Kidney (tissue), 14 donors: ENCODE results near the gene SIX3. TPM values are rescaled to one million over a fixed set of nuclear protein-coding genes. Genes with fewer than 3 reads are reported as not detected.

Experiments
- DNase-seq, 5 donors: peaks; one replicate each; pipeline ENCODE4 v3.0.0-alpha.2; 2013 to 2020
- FAIRE-seq: peaks from 2 replicates; lab custom pipeline; 2012; peaks lifted over from hg19 to GRCh38; lab: Jason Lieb, UNC
- H3K27ac ChIP-seq, 2 donors: one replicate each; pipeline ENCODE4 v1.7.0; 2013; ENCODE audit warnings: low read depth in 2 of 2, low read length in 2 of 2, inconsistent platforms in 1 of 2
- H3K27me3 ChIP-seq: one replicate; pipeline ENCODE4 v1.7.1; 2013; ENCODE audit warnings: low read length, inconsistent platforms; ENCODE audit not compliant: control insufficient read depth, insufficient read depth
- H3K36me3 ChIP-seq, 3 donors: one replicate each; pipeline versions ENCODE4 v1.7.0 to v1.7.1; 2013; ENCODE audit warnings: low read length in 3 of 3, control low read depth in 1 of 3, inconsistent platforms in 1 of 3; ENCODE audit not compliant: insufficient read depth in 3 of 3, control insufficient read depth in 2 of 3
- H3K4me1 ChIP-seq, 3 donors: one replicate each; pipeline versions ENCODE4 v1.7.0 to v1.7.1; 2013; ENCODE audit warnings: low read length in 3 of 3, inconsistent platforms in 1 of 3, low read depth in 1 of 3; ENCODE audit not compliant: control insufficient read depth in 2 of 3, insufficient read depth in 2 of 3
- H3K4me3 ChIP-seq, 3 donors: one replicate each; pipeline versions ENCODE4 v1.7.0 to v1.8.1; 2013; ENCODE audit warnings: low read length in 3 of 3, control low read depth in 1 of 3, inconsistent platforms in 1 of 3
- H3K9ac ChIP-seq, 3 donors: one replicate each; pipeline versions ENCODE4 v1.7.0 to v1.7.1; 2013; ENCODE audit warnings: low read length in 3 of 3, control low read depth in 1 of 3, inconsistent platforms in 1 of 3
- H3K9me3 ChIP-seq, 3 donors: one replicate each; pipeline versions ENCODE4 v1.7.0 to v1.7.1; 2013; ENCODE audit warnings: low read length in 3 of 3, control low read depth in 1 of 3, inconsistent platforms in 1 of 3; ENCODE audit not compliant: control insufficient read depth in 2 of 3, insufficient read depth in 1 of 3
- CTCF ChIP-seq: IDR thresholded peaks from 3 replicates; pipeline ENCODE4 v1.5.1; 2012; ENCODE audit warnings: mild to moderate bottlenecking, moderate library complexity, borderline replicate concordance; ENCODE audit not compliant: insufficient read depth; ENCODE audit errors: extremely low read depth
- intact Hi-C: fragments of 100-400 bp; cut with DNase I; formaldehyde crosslinking; loops from one replicate; pipeline ENCODE4 v1.11.1; 2022
- polyA plus RNA-seq: library from polyadenylated mRNA; stranded (reverse); fragments of 350-450 nt; fragmentation: Illumina TruSeq; extraction: RNeasy Lipid Tissue Mini Kit (QIAGEN cat#74804); gene quantifications from one replicate; pipeline ENCODE4 v1.2.3, GENCODE V29; 2014; ENCODE audit warnings: low read depth, low replicate concordance; ENCODE audit not compliant: insufficient read depth
- total RNA-seq: library from RNA; stranded (reverse); fragmentation: NEBNext Ultra II Directional; extraction: Animal tissue kit (Norgen Biotek cat#: 25700); gene quantifications from one replicate; pipeline ENCODE4 v1.2.1, GENCODE V29; 2021
- donor health status: control.
- donor health status: control.
- donor health status: control.
- donor health status: control.
- donor health status: control.
- donor health status: DM: yes; HTN: yes; CAD: no.
- donor health status: Normal renal cell carcinoma (clear cell type).

Gene SIX3
- total and polyA plus RNA-seq, 2 donors from 2014 or later, result 0.16 to 0.19 TPM

DNA sequence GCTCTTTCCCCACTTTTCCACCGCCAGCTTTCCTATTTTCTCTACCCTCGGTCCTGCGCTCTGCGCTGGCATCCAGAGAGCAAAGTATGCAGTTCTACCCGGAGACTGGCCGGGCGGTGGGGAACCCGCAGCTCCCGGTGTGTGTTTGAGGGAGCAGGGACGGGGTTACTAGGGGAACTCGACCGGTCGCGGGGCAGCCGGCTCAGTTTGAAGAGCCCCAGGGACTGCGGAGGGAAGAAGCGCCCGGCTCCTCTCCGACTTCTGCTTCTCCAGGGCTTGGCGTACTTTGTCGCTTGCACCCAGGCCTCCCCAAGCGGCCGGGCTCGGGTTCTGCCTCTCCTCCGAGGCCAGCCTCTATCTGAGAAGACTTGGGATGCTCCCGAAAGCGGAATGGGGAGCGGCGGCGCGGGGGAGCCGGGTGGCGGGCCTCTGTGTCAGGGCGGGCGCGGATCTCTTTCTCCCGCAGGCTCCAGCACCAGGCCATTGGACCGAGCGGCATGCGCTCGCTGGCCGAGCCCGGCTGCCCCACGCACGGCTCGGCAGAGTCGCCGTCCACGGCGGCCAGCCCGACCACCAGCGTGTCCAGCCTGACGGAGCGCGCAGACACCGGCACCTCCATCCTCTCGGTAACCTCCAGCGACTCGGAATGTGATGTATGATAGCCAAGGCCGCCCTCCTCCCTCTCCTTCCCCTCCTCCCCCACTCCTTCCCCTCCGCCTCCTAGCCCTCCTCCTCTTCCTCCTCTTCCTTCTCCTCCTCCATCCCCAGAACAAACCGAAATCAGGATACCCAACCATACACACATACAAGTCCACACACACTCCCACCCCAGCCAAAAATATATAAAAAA lies 2.8 kb downstream of the SIX3 start:
- intact Hi-C loops, result no loop called here
- Histone ChIP-seq H3K27ac (no peak overlapping the region), H3K4me1 (no peaks in the 10 kb centered on the region), H3K9me3 (no peaks in the 10 kb centered on the region), H3K4me3 (no peak overlapping the region), H3K27me3 (peaks cover 82% of the 10 kb centered on the region), H3K36me3 (no peaks in the 10 kb centered on the region), H3K9ac (no peak overlapping the region)
- peak in 1 of 5 donors; percentile 19 for DNase-seq
- no peak for FAIRE-seq
- TF ChIP-seq CTCF, result no peak

GRCh38 chr2:44944952-44945612 lies 3.6 kb downstream of the SIX3 start:
- Histone ChIP-seq H3K4me1 (no peaks in the 10 kb centered on the region), H3K4me3 (no peak overlapping the region), H3K36me3 (no peaks in the 10 kb centered on the region), H3K27me3 (peaks cover 77% of the 10 kb centered on the region), H3K9ac (no peak overlapping the region), H3K27ac (no peak overlapping the region), H3K9me3 (no peaks in the 10 kb centered on the region)
- intact Hi-C loops, result no loop called here
- DNase-seq (peak in 1 of 5 donors; percentile 32), FAIRE-seq (no peak)
- TF ChIP-seq CTCF, result no peak

DNA sequence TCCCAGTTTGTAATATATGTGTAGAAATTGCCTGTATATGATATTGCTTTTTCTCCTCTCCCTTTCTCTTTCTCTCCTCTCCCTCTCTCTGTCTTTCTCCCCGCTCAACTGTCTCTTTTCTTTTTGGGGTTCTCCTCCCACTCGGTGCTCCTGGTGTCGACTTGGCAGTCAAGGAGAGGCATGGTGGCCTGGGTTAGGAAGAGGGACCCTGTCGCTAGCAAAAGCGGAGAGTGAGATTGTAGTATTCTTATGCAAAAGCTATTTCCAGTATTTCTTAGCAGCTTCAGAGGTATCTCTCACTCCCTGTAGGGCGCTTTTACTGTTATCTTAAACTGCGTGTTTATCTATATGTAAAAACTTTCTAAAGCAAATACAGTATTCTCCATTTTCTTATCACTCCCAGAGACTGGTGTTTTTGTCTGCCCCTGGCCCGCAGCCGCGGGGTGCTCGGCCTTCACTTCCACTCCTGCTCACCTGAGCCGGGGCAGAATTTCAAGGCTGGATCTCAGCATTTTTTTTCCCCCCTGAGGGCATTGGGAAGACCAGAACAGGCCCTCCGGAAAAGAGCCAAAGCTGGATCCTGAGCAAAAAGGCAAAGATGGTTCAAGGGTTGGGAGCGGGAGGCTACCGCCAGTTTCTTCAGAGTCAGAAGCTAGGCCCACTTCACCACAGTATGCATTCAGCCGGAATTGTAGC lies 4.3 kb downstream of the SIX3 start:
- intact Hi-C loops, result no loop called here
- Histone ChIP-seq H3K4me1 (no peaks in the 10 kb centered on the region), H3K27ac (no peak overlapping the region), H3K9me3 (no peaks in the 10 kb centered on the region), H3K4me3 (no peak overlapping the region), H3K9ac (no peak overlapping the region), H3K27me3 (peaks cover 77% of the 10 kb centered on the region), H3K36me3 (no peaks in the 10 kb centered on the region)
- FAIRE-seq (no peak), DNase-seq (no peak)
- TF ChIP-seq CTCF, result no peak
